ENCODE data around the gene OXTR. TPM values are rescaled to one million over a fixed set of nuclear protein-coding genes. Genes with fewer than 3 reads are reported as not detected.

The OXTR gene
- total and polyA plus RNA-seq, 8 donors = 0.05 to 2.4 (median 0.24) TPM

GRCh38 chr3:8745619-8746370 is 23.6 kb downstream of the OXTR start:
- DNase-seq = no peak
- Histone ChIP-seq H3K4me3 (no peak overlapping the region), H3K9me3 (no peaks in the 10 kb centered on the region), H3K4me1 (no peaks in the 10 kb centered on the region), H3K36me3 (no peaks in the 10 kb centered on the region), H3K27ac (no peak overlapping the region), H3K27me3 (no peaks in the 10 kb centered on the region)
- 78 to 88% methylated on average over 25 of the region's 25 CpGs for WGBS, 2 donors
- ATAC-seq = no peak
- intact Hi-C loops (cut with DNase I) = no loop called here
- no peak for FAIRE-seq
- TF ChIP-seq CTCF (IDR thresholded peaks at IDR 0.05) = no peak

GRCh38 chr3:8743911-8744310 is 25.5 kb downstream of the OXTR start:
- intact Hi-C loops (cut with DNase I) = no loop called here
- TF ChIP-seq CTCF (IDR thresholded peaks at IDR 0.05) = no peak
- DNase-seq (no peak), ATAC-seq (no peak), FAIRE-seq (no peak)
- no peaks in the 10 kb centered on the region for H3K9me3 ChIP-seq
- no peak overlapping the region for H3K4me3 ChIP-seq
- H3K27me3 ChIP-seq = no peaks in the 10 kb centered on the region
- H3K27ac ChIP-seq = no peak overlapping the region
- WGBS, 2 donors = 81 to 82% methylated on average over 3 of the region's 3 CpGs
- no peaks in the 10 kb centered on the region for H3K4me1 ChIP-seq
- no peaks in the 10 kb centered on the region for H3K36me3 ChIP-seq

GRCh38 chr3:8743021-8743601 is 26.3 kb downstream of the OXTR start:
- no peak for TF ChIP-seq CTCF (IDR thresholded peaks at IDR 0.05)
- WGBS, 2 donors = 48 to 75% methylated on average over 6 of the region's 6 CpGs
- no peak for DNase-seq

GRCh38 chr3:8741581-8742261 is 27.7 kb downstream of the OXTR start:
- Histone ChIP-seq H3K4me1 (no peaks in the 10 kb centered on the region), H3K4me3 (no peak overlapping the region), H3K36me3 (no peaks in the 10 kb centered on the region), H3K27ac (no peak overlapping the region), H3K9me3 (no peaks in the 10 kb centered on the region), H3K27me3 (no peaks in the 10 kb centered on the region)
- peak in 1 of 6 donors; percentile 9 for DNase-seq
- no peak for TF ChIP-seq CTCF (IDR thresholded peaks at IDR 0.05)
- no peak for FAIRE-seq
- ATAC-seq = peak; percentile 28 to 84 (median 44)
- intact Hi-C loops (cut with DNase I) = no loop called here
- 13 to 16% methylated on average over 13 of the region's 13 CpGs for whole genome bisulfite sequencing, 2 donors

More at GRCh38 chr3:8743021-8743601, 26.3 kb downstream of the OXTR start:
- ATAC-seq = peak in 1 of 4 donors; percentile 27
- Histone ChIP-seq H3K27ac (no peak overlapping the region), H3K27me3 (no peaks in the 10 kb centered on the region), H3K36me3 (no peaks in the 10 kb centered on the region), H3K4me3 (no peak overlapping the region), H3K9me3 (no peaks in the 10 kb centered on the region), H3K4me1 (no peaks in the 10 kb centered on the region)
- intact Hi-C loops (cut with DNase I) = no loop called here
- FAIRE-seq = no peak
